HEK293 (cell line): ENCODE measurements around the gene SLC2A9.
A peak's percentile ranks its signal among the peaks of the same experiment; 100 is the strongest.

ENCODE experiments used
- CTCF ChIA-PET: fragments of 350-600 bp; formaldehyde crosslinking; extraction: SDS; loops from one replicate; lab custom pipeline; 2021; ENCODE audit warnings: antibody characterized with exemption; lab: Yijun Ruan, JAX
- POLR2A ChIA-PET: fragments of 300-600 bp; formaldehyde crosslinking; extraction: SDS; loops from one replicate; lab custom pipeline; 2020; ENCODE audit warnings: antibody characterized with exemption, inconsistent platforms; lab: Yijun Ruan, JAX
- H3K27ac ChIP-seq: fragments of 200-500 bp; sonication (Bioruptor generic); 2 replicates; pipeline ENCODE4 v1.5.1; 2014; ENCODE audit warnings: low read depth, low read length, control low read depth, inconsistent platforms; ENCODE audit errors: extremely low read depth
- H3K36me3 ChIP-seq, 2 experiments: fragments of 200-500 bp in 1 of 2; sonication (Bioruptor generic) in 1 of 2; 1 replicate in 1 of 2; 2 replicates in 1 of 2; pipeline ENCODE4 v1.5.1; 2014 to 2017; ENCODE audit warnings: inconsistent platforms in 2 of 2, low read length in 2 of 2; ENCODE audit not compliant: control insufficient read depth in 2 of 2, insufficient read depth in 1 of 2
- H3K4me1 ChIP-seq: fragments of 200-500 bp; sonication (Bioruptor generic); 2 replicates; pipeline ENCODE4 v1.5.1; 2014; ENCODE audit warnings: mild to moderate bottlenecking, low read length, inconsistent platforms; ENCODE audit not compliant: control insufficient read depth, insufficient read depth
- H3K4me3 ChIP-seq: 2 replicates; pipeline ENCODE4 v1.5.1; 2011; ENCODE audit warnings: low read depth, mild to moderate bottlenecking, control low read depth, low read length, moderate library complexity
- H3K9me3 ChIP-seq: fragments of 200-500 bp; sonication (Bioruptor generic); 2 replicates; pipeline ENCODE4 v1.5.1; 2014; ENCODE audit warnings: low read depth, low read length, inconsistent platforms; ENCODE audit not compliant: control insufficient read depth, insufficient read depth
- GFI1B ChIP-seq: fragments of 450-650 bp; formaldehyde crosslinking; IDR thresholded peaks from 2 replicates; pipeline ENCODE4 v1.5.1; 2016; ENCODE audit warnings: missing biosample characterization, missing genetic modification characterization
- GLI2 ChIP-seq: fragments of 450-650 bp; formaldehyde crosslinking; IDR thresholded peaks from 2 replicates; pipeline ENCODE4; 2017; ENCODE audit warnings: missing biosample characterization, missing genetic modification characterization, low read depth, borderline replicate concordance
- GLIS2 ChIP-seq: fragments of 450-650 bp; formaldehyde crosslinking; IDR thresholded peaks from 2 replicates; pipeline ENCODE4 v1.5.1; 2016; ENCODE audit warnings: missing biosample characterization, missing genetic modification characterization
- PBX3 ChIP-seq: sonication (generic); formaldehyde crosslinking; IDR thresholded peaks from 2 replicates; pipeline ENCODE4 v1.8.1; 2022; ENCODE audit warnings: mild to moderate bottlenecking, moderate library complexity, missing genetic modification reagents
- RBAK ChIP-seq: fragments of 450-650 bp; formaldehyde crosslinking; IDR thresholded peaks from 2 replicates; pipeline ENCODE4 v1.5.1; 2016; ENCODE audit warnings: missing biosample characterization, missing genetic modification characterization
- ZBTB7A ChIP-seq: fragments of 450-650 bp; formaldehyde crosslinking; IDR thresholded peaks from 2 replicates; pipeline ENCODE4 v1.5.1; 2016; ENCODE audit warnings: low read depth, missing biosample characterization, missing genetic modification characterization
- ZFP3 ChIP-seq: fragments of 450-650 bp; formaldehyde crosslinking; IDR thresholded peaks from 2 replicates; pipeline ENCODE4 v1.5.1; 2016; ENCODE audit warnings: low read depth, missing biosample characterization, missing genetic modification characterization
- ZNF10 ChIP-seq: fragments of 450-650 bp; formaldehyde crosslinking; IDR thresholded peaks from 2 replicates; pipeline ENCODE4 v1.5.1; 2017; ENCODE audit warnings: missing biosample characterization, missing genetic modification characterization
- ZNF138 ChIP-seq: fragments of 450-650 bp; formaldehyde crosslinking; IDR thresholded peaks from 2 replicates; pipeline ENCODE4 v1.5.1; 2016; ENCODE audit warnings: missing biosample characterization, missing genetic modification characterization, borderline replicate concordance
- ZNF248 ChIP-seq: fragments of 450-650 bp; formaldehyde crosslinking; IDR thresholded peaks from 2 replicates; pipeline ENCODE4 v1.5.1; 2017; ENCODE audit warnings: missing biosample characterization, missing genetic modification characterization
- ZNF311 ChIP-seq: fragments of 450-650 bp; formaldehyde crosslinking; IDR thresholded peaks from 2 replicates; pipeline ENCODE4 v1.5.1; 2017; ENCODE audit warnings: missing biosample characterization, missing genetic modification characterization, borderline replicate concordance
- ZNF521 ChIP-seq: fragments of 450-650 bp; formaldehyde crosslinking; IDR thresholded peaks from 2 replicates; pipeline ENCODE4 v1.5.1; 2017; ENCODE audit warnings: missing biosample characterization, mild to moderate bottlenecking, missing genetic modification characterization
- ZNF560 ChIP-seq: fragments of 450-650 bp; formaldehyde crosslinking; IDR thresholded peaks from 2 replicates; pipeline ENCODE4 v1.5.1; 2017; ENCODE audit warnings: missing biosample characterization, missing genetic modification characterization, borderline replicate concordance
- ZNF585B ChIP-seq: fragments of 450-650 bp; formaldehyde crosslinking; IDR thresholded peaks from 2 replicates; pipeline ENCODE4 v1.5.1; 2016; ENCODE audit warnings: missing biosample characterization, missing genetic modification characterization
- ZNF664 ChIP-seq: fragments of 450-650 bp; formaldehyde crosslinking; IDR thresholded peaks from 2 replicates; pipeline ENCODE4 v1.5.1; 2016; ENCODE audit warnings: missing biosample characterization, missing genetic modification characterization
- ZNF692 ChIP-seq: fragments of 450-650 bp; formaldehyde crosslinking; IDR thresholded peaks from 2 replicates; pipeline ENCODE4 v1.5.1; 2016; ENCODE audit warnings: missing biosample characterization, missing genetic modification characterization
- ZNF776 ChIP-seq: fragments of 450-650 bp; formaldehyde crosslinking; IDR thresholded peaks from 2 replicates; pipeline ENCODE4 v1.5.0; 2017; ENCODE audit warnings: missing biosample characterization, missing genetic modification characterization, borderline replicate concordance
- ZNF791 ChIP-seq: fragments of 450-650 bp; formaldehyde crosslinking; IDR thresholded peaks from 2 replicates; pipeline ENCODE4 v1.5.1; 2016; ENCODE audit warnings: missing biosample characterization, missing genetic modification characterization
- TF ChIP-seq, protein P1 (sequence below): fragments of 450-650 bp; formaldehyde crosslinking; IDR thresholded peaks from 2 replicates; pipeline ENCODE4 v1.5.1; 2016; ENCODE audit warnings: missing biosample characterization, missing genetic modification characterization

The SLC2A9 gene

DNA sequence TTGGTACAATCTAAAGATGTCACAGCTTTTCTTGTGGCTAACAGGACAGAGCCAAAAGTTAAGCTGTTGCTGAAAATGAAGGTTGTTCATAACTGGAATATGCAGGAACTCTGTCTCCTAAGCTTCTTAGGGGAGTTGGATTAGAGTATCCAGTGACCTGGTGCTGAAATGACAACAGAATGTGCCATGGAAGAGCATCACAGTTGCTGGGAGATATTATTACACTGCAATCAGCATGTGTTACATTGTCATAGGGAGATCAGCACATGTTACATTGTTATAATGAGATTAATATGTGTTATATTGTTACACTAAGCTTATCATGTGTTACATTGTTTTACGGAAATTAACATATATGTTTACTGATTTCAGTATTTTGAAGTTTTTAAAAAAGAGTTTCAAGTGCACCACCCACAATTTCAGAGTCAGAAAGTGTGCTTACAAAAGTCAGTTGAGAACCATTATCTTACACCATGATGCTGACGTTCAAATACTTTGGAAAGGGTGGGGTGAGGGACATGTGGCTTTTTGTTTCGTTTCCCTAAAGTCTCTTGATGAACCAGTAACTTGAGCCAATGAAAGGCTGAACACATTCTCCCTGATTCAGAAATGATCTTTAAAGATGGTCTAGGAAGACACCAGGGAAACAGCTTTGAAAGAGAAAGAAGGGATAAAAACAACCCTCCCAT is 126.5 kb downstream of the SLC2A9 start:
- Histone ChIP-seq H3K4me3 (no peak overlapping the region), H3K27ac (no peak overlapping the region), H3K9me3 (no peaks in the 10 kb centered on the region), H3K36me3 (no peaks in the 10 kb centered on the region), H3K4me1 (no peaks in the 10 kb centered on the region)
- CTCF ChIA-PET = interaction anchor here (0.8 kb wide), 1 partner anchor 121 kb away, joined by 5 read pairs; no protein-coding TSS in a partner anchor
- no peak for TF ChIP-seq ZNF776 (tag by site-specific recombination)
- no peak for TF ChIP-seq PBX3 (CRISPR knock-in tag)
- TF ChIP-seq, protein P1, sequence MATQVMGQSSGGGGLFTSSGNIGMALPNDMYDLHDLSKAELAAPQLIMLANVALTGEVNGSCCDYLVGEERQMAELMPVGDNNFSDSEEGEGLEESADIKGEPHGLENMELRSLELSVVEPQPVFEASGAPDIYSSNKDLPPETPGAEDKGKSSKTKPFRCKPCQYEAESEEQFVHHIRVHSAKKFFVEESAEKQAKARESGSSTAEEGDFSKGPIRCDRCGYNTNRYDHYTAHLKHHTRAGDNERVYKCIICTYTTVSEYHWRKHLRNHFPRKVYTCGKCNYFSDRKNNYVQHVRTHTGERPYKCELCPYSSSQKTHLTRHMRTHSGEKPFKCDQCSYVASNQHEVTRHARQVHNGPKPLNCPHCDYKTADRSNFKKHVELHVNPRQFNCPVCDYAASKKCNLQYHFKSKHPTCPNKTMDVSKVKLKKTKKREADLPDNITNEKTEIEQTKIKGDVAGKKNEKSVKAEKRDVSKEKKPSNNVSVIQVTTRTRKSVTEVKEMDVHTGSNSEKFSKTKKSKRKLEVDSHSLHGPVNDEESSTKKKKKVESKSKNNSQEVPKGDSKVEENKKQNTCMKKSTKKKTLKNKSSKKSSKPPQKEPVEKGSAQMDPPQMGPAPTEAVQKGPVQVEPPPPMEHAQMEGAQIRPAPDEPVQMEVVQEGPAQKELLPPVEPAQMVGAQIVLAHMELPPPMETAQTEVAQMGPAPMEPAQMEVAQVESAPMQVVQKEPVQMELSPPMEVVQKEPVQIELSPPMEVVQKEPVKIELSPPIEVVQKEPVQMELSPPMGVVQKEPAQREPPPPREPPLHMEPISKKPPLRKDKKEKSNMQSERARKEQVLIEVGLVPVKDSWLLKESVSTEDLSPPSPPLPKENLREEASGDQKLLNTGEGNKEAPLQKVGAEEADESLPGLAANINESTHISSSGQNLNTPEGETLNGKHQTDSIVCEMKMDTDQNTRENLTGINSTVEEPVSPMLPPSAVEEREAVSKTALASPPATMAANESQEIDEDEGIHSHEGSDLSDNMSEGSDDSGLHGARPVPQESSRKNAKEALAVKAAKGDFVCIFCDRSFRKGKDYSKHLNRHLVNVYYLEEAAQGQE (tag by site-specific recombination) = peak; percentile 57
- POLR2A ChIA-PET = no interaction called here

GRCh38 chr4:9893329-9894108 is 127.8 kb downstream of the SLC2A9 start:
- CTCF ChIA-PET = no interaction called here
- POLR2A ChIA-PET = no interaction called here

DNA sequence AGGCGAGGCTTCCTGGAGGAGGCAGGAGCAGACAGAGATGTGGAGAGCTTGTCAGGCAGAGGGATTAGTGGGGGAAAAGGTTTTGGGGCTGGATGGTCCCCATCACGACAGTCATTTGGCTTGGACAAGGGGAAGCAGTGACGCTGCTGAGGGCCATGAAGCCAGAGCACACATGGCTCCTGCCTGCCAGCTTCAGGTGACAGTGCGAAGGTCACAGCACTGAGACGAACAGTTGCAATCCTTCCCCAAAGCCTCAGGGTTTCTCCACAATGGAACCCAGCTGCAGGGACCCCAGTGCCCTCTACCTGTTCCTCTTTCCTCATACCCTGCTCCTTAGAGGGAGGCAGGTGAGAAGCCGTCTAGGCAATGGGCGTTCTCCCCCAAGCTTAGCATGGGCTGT is 129.6 kb downstream of the SLC2A9 start:
- TF ChIP-seq ZNF311 (no peak), ZFP3 (no peak), RBAK (tag by site-specific recombination) (no peak), GFI1B (no peak), ZNF248 (tag by site-specific recombination) (no peak), ZNF521 (tag by site-specific recombination) (no peak), ZNF10 (tag by site-specific recombination) (no peak), ZNF791 (tag by site-specific recombination) (no peak), ZNF585B (tag by site-specific recombination) (no peak), ZNF560 (tag by site-specific recombination) (no peak), GLI2 (tag by site-specific recombination) (no peak), ZBTB7A (tag by site-specific recombination) (no peak)
- Histone ChIP-seq H3K36me3 (no peaks in the 10 kb centered on the region), H3K27ac (no peak overlapping the region), H3K4me1 (no peaks in the 10 kb centered on the region), H3K4me3 (no peak overlapping the region), H3K9me3 (no peaks in the 10 kb centered on the region)
- ChIA-PET POLR2A (no interaction called here), CTCF (interaction anchor here (0.6 kb wide), 1 partner anchor 122 kb away, joined by 4 read pairs; no protein-coding TSS in a partner anchor)

More at GRCh38 chr4:9893329-9894108, 127.8 kb downstream of the SLC2A9 start:
- no peaks in the 10 kb centered on the region for H3K9me3 ChIP-seq
- H3K36me3 ChIP-seq = no peaks in the 10 kb centered on the region
- no peak for TF ChIP-seq ZNF692
- no peak for TF ChIP-seq GLIS2 (tag by site-specific recombination)
- TF ChIP-seq ZNF664 (tag by site-specific recombination) = no peak
- TF ChIP-seq ZNF138 (tag by site-specific recombination) = no peak
- H3K4me1 ChIP-seq = no peaks in the 10 kb centered on the region
- no peak overlapping the region for H3K27ac ChIP-seq
- H3K4me3 ChIP-seq = no peak overlapping the region
